Central memory CD8-positive, alpha-beta T cell (primary cell): Measurements from ENCODE around the gene SIGLEC15.
A peak's percentile ranks its signal among the peaks of the same experiment; 100 is the strongest.
"Not testable (repeated sequence)": the region's sequence is repeated elsewhere in the genome, so short reads cannot be mapped to it uniquely, and the experiment has no call there.

Experiments
- ATAC-seq: fragments of 150-1000 bp; cut with Tn5 transposase; replicated peaks from 2 replicates; pipeline ENCODE4 v1.10.0; 2022; ENCODE audit warnings: mild to moderate bottlenecking, moderate FRiP score, moderate number of reproducible peaks; ENCODE audit not compliant: poor library complexity, severe bottlenecking; ENCODE audit errors: extremely low read depth
- DNase-seq, 2 donors: peaks; one replicate each; pipeline ENCODE4 v3.0.0; 2021; ENCODE audit warnings: low spot score in 2 of 2
- H3K27ac Mint-ChIP-seq: one replicate; pipeline ENCODE4 v1.8.0; 2022; ENCODE audit warnings: low read depth, mild to moderate bottlenecking, moderate library complexity, mixed read lengths
- H3K27me3 Mint-ChIP-seq: one replicate; pipeline ENCODE4 v1.8.0; 2022; ENCODE audit warnings: mixed read lengths
- H3K36me3 Mint-ChIP-seq: one replicate; pipeline ENCODE4 v1.8.0; 2022; ENCODE audit warnings: mild to moderate bottlenecking, moderate library complexity, mixed read lengths; ENCODE audit not compliant: insufficient read depth
- H3K4me1 Mint-ChIP-seq: one replicate; pipeline ENCODE4 v1.8.0; 2022; ENCODE audit warnings: mixed read lengths
- H3K4me3 Mint-ChIP-seq: one replicate; pipeline ENCODE4 v1.8.0; 2022; ENCODE audit warnings: mild to moderate bottlenecking, moderate library complexity, mixed read lengths
- H3K9me3 Mint-ChIP-seq: one replicate; pipeline ENCODE4 v1.8.0; 2022; ENCODE audit warnings: mixed read lengths

Gene SIGLEC15

DNA sequence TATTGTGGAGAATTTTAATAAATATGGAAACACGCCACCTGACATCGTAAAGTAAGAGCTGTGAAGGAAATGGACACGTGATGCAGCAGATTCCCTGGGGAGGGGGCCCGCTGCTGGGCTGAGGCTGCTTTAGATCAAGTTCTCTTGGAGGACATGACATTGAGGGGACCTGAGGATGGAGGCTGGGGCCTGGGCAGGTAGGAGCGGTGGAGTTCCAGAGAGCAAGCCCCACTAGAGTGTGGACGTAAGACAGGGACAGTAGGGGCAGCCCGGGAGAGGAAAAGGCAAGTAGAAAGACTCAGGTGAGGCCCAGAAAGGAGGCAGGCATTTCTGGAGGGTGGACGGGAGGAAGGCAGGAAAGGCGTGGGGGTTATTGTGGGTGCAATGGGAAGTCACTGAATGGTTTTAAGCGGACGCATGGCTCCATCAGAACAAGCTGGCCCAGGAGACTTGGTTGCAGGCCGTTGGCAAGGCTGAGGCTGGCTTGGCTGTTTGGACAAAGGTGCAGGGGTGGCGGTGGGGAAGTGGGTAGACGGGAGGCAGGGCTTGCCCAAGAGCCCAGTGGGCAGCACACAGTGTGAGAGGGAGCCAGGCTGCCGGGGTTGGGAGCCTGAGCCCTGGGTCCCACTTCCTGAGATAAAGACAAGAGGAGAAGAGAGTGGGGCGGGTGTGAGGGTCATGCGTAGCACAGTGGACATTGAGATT is 15.7 kb downstream of the SIGLEC15 start:
- H3K9me3 Mint-ChIP-seq, result no peaks in the 10 kb centered on the region
- peaks cover 38% of the 10 kb centered on the region for H3K27me3 Mint-ChIP-seq
- ATAC-seq, result no peak
- no peak overlapping the region for H3K27ac Mint-ChIP-seq
- H3K36me3 Mint-ChIP-seq, result peaks cover 1% of the 10 kb centered on the region
- no peak for DNase-seq
- H3K4me3 Mint-ChIP-seq, result no peak overlapping the region
- peaks cover 10% of the 10 kb centered on the region for H3K4me1 Mint-ChIP-seq

DNA sequence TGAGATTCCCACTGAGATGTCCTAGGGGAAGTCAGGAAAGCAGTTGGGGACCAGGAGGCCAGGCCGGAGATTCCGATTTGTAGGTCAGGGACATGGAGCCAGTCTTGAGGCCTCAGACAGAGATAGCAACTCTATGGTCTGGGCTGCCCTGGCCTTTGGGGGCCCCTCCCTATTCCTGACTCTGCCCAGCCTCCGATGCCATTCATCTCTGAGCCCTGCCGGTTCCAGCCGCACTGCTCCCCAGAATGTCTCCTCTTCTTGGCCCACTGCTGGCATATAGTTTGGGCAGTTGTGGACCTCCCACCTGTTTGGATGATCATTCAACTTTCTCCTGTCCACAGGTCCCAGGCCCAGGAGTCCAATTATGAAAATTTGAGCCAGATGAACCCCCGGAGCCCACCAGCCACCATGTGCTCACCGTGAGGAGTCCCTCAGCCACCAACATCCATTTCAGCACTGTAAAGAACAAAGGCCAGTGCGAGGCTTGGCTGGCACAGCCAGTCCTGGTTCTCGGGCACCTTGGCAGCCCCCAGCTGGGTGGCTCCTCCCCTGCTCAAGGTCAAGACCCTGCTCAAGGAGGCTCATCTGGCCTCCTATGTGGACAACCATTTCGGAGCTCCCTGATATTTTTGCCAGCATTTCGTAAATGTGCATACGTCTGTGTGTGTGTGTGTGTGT is 16.4 kb downstream of the SIGLEC15 start:
- H3K27me3 Mint-ChIP-seq, result peaks cover 31% of the 10 kb centered on the region
- H3K4me1 Mint-ChIP-seq, result peaks cover 10% of the 10 kb centered on the region
- peaks cover 1% of the 10 kb centered on the region for H3K36me3 Mint-ChIP-seq
- no peaks in the 10 kb centered on the region for H3K9me3 Mint-ChIP-seq
- DNase-seq (no peak), ATAC-seq (no peak)
- no peak overlapping the region for H3K27ac Mint-ChIP-seq
- no peak overlapping the region for H3K4me3 Mint-ChIP-seq

DNA sequence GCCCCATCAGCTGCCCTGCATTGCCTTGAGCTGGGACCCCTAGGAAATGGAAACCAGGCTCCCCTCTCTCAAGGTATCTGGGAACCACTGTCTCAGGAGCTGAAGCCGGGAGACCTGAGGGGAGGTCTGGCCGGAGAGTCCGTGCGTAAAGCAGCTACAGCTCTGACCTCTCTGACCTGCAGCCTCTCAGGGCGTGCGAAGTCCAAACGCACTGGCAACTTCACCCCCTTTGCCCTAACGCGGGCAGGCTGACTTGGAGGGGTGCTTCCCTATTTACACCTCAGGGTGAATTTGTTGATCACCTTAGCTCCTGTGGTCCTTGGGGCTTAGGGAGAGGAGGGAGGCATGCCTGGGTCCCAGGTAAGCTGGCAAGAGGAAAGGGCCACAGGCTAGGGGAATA is 17.5 kb downstream of the SIGLEC15 start:
- Mint-ChIP-seq H3K27me3 (peaks cover 27% of the 10 kb centered on the region), H3K4me3 (no peak overlapping the region), H3K36me3 (peaks cover 1% of the 10 kb centered on the region), H3K27ac (no peak overlapping the region), H3K4me1 (peaks cover 10% of the 10 kb centered on the region), H3K9me3 (no peaks in the 10 kb centered on the region)
- no peak for DNase-seq
- no peak for ATAC-seq

DNA sequence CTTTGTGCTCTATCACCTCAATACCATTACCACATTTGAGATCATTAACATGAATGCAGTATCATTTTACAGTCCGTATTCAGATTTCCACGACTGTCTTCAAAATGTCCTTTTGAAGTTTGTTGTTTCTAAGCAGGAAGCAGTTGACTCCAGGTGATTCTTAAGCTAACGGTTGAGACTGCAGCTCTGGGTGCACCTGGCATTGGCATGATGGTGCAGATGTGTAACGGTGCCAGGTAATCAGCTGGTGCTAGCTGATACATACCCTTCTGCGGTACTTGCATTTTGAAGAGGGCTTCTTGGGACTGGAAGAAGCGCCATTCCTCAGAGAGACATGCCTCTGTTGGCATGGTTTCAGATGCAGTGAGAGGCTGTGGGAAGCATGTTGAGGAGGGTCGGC is 19.5 kb downstream of the SIGLEC15 start:
- ATAC-seq (no peak), DNase-seq (no peak)
- Mint-ChIP-seq H3K27ac (no peak overlapping the region), H3K27me3 (peaks cover 9% of the 10 kb centered on the region), H3K4me1 (peaks cover 3% of the 10 kb centered on the region), H3K4me3 (no peak overlapping the region), H3K9me3 (no peaks in the 10 kb centered on the region), H3K36me3 (peaks cover 1% of the 10 kb centered on the region)

DNA sequence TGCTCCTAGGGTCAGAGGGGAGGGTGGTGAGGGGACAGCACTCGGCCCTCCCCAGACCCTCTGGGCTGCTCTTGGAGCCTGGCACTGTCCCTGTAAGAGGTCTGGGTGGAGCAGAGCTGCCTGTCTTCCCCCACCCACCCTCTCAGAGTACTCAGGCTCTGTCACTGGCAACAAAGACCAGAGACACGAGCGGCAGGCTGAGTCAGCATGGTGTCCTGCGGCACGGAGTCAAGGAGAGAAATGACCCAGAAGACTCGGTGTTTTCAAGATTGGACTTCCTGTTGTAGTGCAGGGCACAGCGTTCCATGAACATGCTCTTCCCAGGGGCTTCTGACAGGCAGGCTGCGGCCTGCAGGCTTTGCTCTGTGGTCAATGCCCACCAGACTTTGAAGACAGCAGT is 19.9 kb downstream of the SIGLEC15 start:
- no peak for DNase-seq
- peaks cover 3% of the 10 kb centered on the region for H3K4me1 Mint-ChIP-seq
- no peak overlapping the region for H3K27ac Mint-ChIP-seq
- ATAC-seq, result no peak
- H3K4me3 Mint-ChIP-seq, result no peak overlapping the region
- no peaks in the 10 kb centered on the region for H3K9me3 Mint-ChIP-seq
- H3K36me3 Mint-ChIP-seq, result peaks cover 1% of the 10 kb centered on the region
- H3K27me3 Mint-ChIP-seq, result peaks cover 4% of the 10 kb centered on the region

DNA sequence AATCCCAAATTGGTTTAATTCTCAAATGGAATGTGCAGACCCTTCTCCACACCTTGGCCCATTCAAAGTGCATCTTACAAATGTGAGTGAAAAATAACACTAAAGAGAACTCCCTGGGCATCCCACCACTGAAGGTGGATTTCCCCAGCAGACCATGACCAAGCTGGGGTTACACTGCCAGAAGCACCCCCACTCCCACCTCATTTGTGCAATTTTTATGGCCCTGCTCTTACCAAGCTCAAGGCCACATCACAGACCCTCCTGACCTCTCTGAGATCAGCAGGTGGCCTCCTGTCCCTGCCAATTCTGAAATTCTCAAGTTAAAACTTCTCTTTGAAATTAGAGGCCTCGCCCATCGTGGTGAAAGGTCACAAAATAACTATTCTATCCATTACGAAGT is 21.6 kb downstream of the SIGLEC15 start:
- DNase-seq (no peak), ATAC-seq (no peak)
- no peak overlapping the region for H3K27ac Mint-ChIP-seq
- H3K36me3 Mint-ChIP-seq, result peaks cover 8% of the 10 kb centered on the region
- peaks cover 3% of the 10 kb centered on the region for H3K4me1 Mint-ChIP-seq
- H3K9me3 Mint-ChIP-seq, result no peaks in the 10 kb centered on the region
- no peaks in the 10 kb centered on the region for H3K27me3 Mint-ChIP-seq
- H3K4me3 Mint-ChIP-seq, result no peak overlapping the region

DNA sequence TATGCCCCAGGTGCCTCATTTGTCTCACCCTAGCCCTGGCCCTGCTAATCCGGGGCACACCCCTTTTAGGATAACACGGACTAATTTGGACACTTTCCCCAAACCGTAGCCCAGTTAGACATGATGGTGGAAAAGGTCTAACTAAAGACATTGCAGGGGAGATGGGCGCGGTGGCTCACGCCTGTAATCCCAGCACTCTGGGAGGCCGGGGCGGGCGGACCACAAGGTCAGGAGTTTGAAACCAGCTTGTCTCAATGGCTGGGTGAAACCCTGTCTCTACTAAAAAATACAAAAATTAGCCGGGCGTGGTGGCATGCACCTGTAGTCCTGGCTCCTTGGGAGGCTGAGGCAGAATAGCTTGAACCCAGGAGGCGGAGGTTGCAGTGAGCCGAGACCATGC is 23.2 kb downstream of the SIGLEC15 start:
- Mint-ChIP-seq H3K36me3 (peaks cover 11% of the 10 kb centered on the region), H3K27ac (peak overlapping the region; percentile 79)
- DNase-seq, H3K9me3 Mint-ChIP-seq, ATAC-seq, H3K27me3 Mint-ChIP-seq, H3K4me1 Mint-ChIP-seq, H3K4me3 Mint-ChIP-seq: not testable (repeated sequence)

DNA sequence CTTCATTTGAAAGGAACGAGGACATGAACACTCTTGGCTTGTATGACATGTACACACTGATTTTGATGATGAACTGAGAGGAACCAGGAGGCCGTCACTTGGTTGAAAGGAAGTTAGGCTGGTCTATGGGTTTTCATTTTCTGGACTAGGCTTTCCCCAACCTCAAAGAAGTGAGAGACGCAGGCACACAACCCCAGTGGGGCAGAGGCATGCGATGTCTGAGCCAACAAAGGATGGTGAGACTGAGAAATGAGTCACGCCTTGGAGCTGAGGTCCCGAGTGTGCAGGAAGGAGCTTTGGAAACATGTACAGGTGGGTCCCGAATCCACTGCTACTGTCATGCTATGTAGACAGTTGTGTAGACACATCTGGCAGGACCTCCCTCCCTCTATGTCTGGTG is 24.1 kb downstream of the SIGLEC15 start:
- ATAC-seq, result no peak
- Mint-ChIP-seq H3K4me3 (no peak overlapping the region), H3K27ac (peak overlapping the region; percentile 79), H3K36me3 (peaks cover 11% of the 10 kb centered on the region), H3K4me1 (peaks cover 3% of the 10 kb centered on the region), H3K9me3 (no peaks in the 10 kb centered on the region), H3K27me3 (no peaks in the 10 kb centered on the region)
- DNase-seq, result no peak

DNA sequence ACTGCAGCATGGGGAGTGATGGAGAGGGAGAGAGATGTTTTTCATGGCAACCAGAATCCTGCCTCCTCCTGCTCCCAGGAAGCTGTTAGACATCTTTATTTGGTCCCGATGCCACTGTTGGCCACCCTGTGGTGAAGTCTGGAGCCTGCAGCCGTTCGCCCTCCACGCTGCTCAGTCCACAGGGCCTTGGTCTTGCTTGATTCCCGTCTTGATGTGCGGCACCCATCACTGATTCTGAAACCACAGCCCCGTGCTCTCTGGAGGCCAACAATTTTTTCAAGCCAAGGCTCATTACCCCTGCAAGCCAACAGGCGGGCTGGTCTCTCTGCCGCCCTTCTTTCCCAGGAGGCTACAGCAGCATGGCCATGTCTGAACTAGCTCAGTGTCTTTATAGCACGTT is 24.5 kb downstream of the SIGLEC15 start:
- peak overlapping the region; percentile 16 for H3K27ac Mint-ChIP-seq
- no peaks in the 10 kb centered on the region for H3K27me3 Mint-ChIP-seq
- no peak for ATAC-seq
- H3K4me1 Mint-ChIP-seq, result no peaks in the 10 kb centered on the region
- H3K36me3 Mint-ChIP-seq, result peaks cover 13% of the 10 kb centered on the region
- no peak overlapping the region for H3K4me3 Mint-ChIP-seq
- no peak for DNase-seq
- no peaks in the 10 kb centered on the region for H3K9me3 Mint-ChIP-seq

DNA sequence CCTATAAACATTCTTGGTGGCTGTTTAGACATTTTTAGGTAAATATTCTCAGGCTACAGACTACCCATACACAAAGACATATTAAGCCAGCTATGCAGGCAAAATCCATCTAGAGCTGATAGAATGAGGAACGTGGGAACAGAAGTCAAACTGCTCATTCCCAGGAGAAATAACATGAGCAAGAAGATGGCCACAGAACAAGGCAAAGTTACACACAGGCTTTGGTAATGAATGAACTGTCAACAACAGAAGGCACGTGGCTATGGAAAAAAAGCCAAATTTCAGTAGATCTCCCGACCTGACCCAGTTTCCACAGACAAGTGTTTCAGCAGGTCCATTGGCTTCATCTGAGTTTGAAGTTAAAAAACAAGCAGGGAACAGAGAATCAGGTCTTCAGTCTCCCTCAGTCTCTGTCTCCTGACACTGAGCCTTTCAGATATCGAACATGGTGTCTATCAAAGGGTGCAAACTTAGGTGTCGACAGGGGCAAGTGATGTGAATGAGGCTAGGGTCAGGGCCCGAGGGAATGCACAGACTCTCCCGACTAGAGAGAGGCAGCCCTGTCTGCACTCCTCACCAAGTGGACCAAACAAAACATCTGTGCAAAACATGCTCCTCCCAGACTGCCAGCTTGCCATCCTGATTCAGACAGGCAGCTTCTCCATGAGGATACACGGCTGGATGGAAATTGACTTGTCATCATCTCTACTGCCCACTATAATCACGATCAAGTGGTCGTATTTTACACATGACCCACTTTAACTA is 25.9 kb downstream of the SIGLEC15 start:
- no peaks in the 10 kb centered on the region for H3K4me1 Mint-ChIP-seq
- H3K27ac Mint-ChIP-seq, result no peak overlapping the region
- DNase-seq (no peak), ATAC-seq (no peak)
- no peaks in the 10 kb centered on the region for H3K27me3 Mint-ChIP-seq
- peaks cover 26% of the 10 kb centered on the region for H3K36me3 Mint-ChIP-seq
- H3K4me3 Mint-ChIP-seq, result no peak overlapping the region
- no peaks in the 10 kb centered on the region for H3K9me3 Mint-ChIP-seq

DNA sequence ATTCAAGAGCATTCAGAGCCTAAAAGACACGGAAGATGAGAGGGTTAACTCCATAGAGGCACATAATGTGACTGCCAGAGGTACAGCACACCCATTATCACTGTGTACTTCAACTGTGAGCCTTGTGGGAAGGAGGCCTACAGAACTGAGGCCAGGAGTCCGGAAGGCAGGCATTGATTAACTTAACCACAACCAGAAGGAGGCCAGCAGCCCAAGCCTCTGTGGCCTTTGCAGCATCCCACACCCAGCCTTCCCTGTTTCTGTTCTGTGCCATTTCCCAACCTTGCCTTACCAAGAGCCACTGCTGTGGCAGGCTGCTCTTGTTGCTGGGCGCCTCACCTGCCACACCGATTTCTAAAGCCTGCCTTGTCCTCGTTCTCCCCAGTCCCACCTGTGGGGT is 27.2 kb downstream of the SIGLEC15 start:
- Mint-ChIP-seq H3K27me3 (no peaks in the 10 kb centered on the region), H3K4me3 (no peak overlapping the region), H3K9me3 (no peaks in the 10 kb centered on the region), H3K27ac (peak overlapping the region; percentile 7), H3K4me1 (no peaks in the 10 kb centered on the region), H3K36me3 (peaks cover 32% of the 10 kb centered on the region)
- ATAC-seq (no peak), DNase-seq (no peak)

DNA sequence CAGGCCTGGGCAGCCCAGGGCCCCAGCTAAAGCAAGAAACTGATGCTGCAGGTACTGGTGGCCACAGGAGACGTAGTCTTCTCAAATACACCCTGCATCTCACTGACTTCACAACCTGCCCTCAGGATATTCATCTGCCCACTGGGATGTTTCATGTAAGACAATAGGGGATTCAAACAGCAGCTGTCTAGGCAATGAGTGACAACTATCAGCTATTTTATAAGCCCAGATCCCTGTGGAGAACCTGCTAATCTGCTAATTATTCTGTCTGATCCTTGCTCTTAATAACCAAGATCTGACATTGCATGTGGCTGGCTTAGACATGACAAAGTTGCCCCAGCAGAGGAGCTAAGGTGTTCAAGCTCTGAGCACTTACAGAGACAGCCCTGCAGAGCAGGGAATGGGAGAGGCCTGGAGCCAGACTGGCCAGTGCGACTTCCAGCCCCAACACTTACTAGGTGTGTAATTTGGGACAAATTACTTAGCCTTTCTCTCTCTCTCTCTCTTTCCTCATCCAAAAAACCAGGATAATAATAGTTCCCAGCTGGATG is 28.6 kb downstream of the SIGLEC15 start:
- no peak for DNase-seq
- Mint-ChIP-seq H3K36me3 (peaks cover 44% of the 10 kb centered on the region), H3K27me3 (no peaks in the 10 kb centered on the region), H3K4me1 (no peaks in the 10 kb centered on the region), H3K4me3 (no peak overlapping the region), H3K27ac (no peak overlapping the region), H3K9me3 (no peaks in the 10 kb centered on the region)
- no peak for ATAC-seq
